T1000 (cell line): ENCODE results near the gene ACAT1.
A peak's percentile ranks its signal among the peaks of the same experiment; 100 is the strongest.
"Not testable (repeated sequence)": the region's sequence is repeated elsewhere in the genome, so short reads cannot be mapped to it uniquely, and the experiment has no call there.

Experiments used
- DNase-seq: peaks from one replicate; lab custom pipeline; 2025; ENCODE audit warnings: mixed read lengths; lab: John Stamatoyannopoulos, UW

The ACAT1 gene

GRCh38 chr11:108121274-108122155 is at the start of gene ACAT1:
Gene ACAT1 (plus strand): TSS chr11:108121567. CDS start chr11:108121607, 40 bp downstream.
- DNase-seq, result peak; percentile 71

GRCh38 chr11:108084811-108085210 is 36.6 kb upstream of the ACAT1 start:
- no peak for DNase-seq

- no peak for DNase-seq
Measured at GRCh38 chr11:108085672-108086071, 35.7 kb upstream of the ACAT1 start.

- no peak for DNase-seq
Measured at GRCh38 chr11:108092134-108092533, 29.2 kb upstream of the ACAT1 start.

DNA sequence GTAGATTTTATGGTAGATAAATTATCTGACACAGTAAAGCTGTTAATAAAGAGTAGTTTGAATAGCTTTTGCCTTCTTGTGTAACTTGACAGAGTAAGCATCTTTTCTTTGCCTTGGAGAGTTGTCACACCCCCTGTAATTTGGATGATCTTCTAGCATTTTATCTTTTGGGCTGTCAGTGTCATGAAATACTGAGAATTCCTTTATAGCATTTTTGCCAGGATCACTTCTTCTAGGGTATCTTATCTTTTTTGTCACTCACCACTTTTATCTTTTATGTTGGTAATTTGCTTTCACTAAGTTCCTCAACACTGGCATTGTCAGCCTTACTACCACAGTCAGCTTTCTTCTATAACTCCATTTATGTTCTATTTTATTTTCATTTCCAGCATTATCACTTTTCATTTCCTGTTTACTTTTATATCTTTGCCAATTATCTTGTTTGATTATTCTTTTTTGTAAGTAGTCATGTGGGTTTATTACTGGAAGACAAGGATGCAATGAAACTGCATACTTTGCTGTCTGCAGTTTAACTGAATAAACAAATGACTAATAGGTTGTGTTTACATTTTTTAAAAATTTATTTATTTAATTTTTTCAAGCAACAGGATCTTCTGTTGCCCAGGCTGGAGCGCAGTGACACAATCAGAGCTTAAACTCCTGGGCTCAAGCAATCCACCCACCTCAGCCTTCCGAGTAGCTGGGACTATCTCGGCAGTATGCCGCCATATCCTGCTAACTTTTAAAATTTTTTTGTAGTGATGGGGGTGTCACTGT is 28.1 kb upstream of the ACAT1 start:
- no peak for DNase-seq

DNA sequence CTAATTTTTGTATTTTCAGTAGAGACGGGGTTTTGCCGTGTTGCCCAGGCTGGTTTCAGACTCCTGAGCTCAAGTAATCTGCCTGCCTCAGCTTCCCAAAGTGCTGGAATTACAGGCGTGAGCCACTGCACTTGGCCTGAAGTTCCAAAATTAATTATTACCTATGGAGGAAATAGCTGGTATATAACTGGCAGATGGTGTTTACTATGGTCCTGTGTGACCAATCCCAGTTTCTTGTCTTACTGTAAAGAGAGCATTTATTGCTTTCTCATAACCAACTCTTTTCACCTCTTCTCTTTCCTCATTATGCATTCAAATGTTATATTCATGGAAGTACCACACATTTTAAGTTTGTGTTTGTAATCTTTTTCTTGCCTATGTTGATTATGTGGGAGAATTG is 24.2 kb upstream of the ACAT1 start:
- DNase-seq, result no peak

GRCh38 chr11:108101090-108101775 is 20.1 kb upstream of the ACAT1 start:
- DNase-seq, result no peak

- no peak for DNase-seq
Measured at GRCh38 chr11:108111126-108111525, 10.2 kb upstream of the ACAT1 start.

DNA sequence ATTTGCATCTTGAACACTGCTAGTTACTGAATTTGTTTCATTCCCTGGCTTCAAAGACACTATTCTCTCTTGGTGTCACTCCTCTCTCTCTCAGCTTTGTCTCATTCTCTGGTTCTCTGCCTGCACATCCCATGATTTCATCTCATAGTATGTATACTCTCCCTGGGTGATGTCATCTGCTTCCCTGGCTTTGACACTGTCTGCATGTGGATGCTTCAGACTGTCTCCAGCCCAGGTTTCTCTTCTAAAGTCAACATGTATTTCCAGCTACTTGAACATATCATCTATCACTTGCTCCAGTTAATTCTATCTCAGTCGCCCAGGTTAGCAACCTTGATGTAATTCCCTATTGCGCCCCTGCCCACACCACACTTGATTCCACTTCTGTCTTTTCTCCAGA is 9.3 kb upstream of the ACAT1 start:
- DNase-seq, result no peak

- DNase-seq, result peak; percentile 7
Measured at GRCh38 chr11:108115500-108116140, 5.7 kb upstream of the ACAT1 start.

- DNase-seq, result no peak
Measured at GRCh38 chr11:108117746-108118371, 3.5 kb upstream of the ACAT1 start.

DNA sequence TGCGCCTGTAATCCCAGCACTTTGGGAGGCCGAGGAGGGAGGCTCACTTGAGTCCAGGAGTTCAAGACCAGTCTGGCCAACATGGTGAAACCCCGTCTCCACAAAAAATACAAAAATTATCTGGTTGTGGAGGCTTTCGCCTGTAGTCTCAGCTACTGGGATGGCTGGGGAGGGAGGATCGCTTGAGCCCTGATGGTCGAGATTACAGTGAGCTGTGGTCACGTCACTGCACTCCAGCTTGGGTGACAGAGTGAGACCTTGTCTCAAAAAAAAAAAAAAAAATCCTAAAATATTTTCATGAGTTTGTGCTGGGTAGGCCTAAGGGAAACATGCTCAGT is 462 bp upstream of the ACAT1 start:
- DNase-seq, result not testable (repeated sequence)

DNA sequence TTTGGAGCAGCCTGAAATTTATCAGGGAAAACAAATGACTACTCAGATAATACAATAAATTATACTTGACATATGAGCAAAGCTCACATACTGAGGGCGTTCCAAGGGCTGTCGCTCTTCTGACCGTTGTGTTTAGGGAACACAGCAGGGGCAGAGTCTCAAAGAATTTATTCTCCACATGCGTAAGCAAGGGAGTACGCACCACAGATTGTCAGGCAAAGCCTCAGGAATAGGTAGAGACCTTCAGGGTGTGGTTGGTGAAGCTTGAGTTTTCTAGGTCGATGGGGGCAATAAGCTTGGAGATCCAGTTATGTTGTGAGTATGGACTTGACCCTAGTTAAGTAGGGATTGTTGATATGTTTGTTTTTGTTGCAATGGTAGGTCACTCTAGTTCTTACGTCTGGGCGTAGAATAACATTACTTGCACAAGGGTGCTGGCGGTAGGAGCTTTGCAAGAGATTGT is 830 bp downstream of the ACAT1 start:
- DNase-seq, result no peak

DNA sequence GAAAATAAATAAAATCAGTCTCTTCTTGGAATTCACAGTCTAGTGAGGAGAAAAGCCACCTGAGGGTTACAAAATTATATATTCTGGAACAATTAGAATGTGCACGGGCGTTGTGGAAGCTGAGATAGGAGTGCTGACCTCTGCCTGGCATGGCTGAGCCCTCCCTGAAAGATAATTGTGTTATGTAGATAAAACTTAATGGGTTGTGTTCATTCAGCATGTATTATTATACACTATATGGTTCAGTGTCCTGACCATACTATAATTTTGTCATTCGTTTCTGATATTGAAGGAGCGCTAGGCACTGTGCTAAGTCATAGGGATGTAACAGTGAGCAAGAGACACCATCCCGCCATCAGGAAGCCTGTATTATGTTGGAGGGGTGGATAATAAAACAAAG is 3.7 kb downstream of the ACAT1 start:
- DNase-seq, result no peak

GRCh38 chr11:108128772-108129171 is 7.4 kb downstream of the ACAT1 start:
- no peak for DNase-seq

DNA sequence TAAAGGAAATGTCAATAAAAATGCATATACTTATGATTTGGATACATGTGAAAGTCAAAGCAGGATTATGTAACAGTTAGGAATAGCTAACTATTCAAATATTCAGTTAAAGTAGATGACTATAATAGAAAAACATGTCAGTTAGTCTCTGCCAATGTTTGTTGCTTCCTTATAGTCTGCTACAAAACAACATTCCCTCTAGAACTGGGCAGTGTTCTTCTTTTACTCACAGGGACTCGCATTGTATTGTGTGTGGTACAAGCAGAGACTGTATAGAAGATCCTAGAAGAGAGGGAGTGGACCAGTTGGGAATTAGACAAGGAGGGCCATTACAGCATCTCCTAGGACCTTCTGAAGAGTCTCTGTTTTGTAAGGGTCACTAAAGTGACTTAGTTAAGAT is 10.6 kb downstream of the ACAT1 start:
- no peak for DNase-seq

DNA sequence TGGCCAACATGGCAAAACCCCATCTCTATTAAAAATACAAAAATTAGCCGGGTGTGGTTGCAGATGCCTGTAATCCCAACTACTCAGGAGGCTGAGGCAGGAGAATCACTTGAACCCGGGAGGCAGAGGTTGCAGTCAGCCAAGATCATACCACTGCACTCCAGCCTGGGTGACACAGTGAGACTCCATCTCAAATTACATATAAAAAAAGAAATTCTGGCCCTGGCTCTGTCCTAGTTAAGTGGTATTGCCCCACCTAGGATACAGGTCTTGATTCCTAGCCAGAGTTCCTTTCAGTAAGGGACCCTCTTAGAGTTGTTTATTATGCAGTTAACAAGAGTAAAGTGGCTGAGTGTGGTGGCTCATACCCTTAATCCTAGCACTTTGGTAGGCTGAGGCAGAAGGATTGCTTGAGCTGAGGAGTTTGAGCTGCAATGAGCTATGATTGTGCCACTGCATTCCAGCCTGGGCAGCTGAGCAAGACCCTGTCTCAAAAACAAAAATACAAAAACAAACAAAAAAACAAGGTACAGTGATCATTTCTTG is 11.7 kb downstream of the ACAT1 start:
- not testable (repeated sequence) for DNase-seq

DNA sequence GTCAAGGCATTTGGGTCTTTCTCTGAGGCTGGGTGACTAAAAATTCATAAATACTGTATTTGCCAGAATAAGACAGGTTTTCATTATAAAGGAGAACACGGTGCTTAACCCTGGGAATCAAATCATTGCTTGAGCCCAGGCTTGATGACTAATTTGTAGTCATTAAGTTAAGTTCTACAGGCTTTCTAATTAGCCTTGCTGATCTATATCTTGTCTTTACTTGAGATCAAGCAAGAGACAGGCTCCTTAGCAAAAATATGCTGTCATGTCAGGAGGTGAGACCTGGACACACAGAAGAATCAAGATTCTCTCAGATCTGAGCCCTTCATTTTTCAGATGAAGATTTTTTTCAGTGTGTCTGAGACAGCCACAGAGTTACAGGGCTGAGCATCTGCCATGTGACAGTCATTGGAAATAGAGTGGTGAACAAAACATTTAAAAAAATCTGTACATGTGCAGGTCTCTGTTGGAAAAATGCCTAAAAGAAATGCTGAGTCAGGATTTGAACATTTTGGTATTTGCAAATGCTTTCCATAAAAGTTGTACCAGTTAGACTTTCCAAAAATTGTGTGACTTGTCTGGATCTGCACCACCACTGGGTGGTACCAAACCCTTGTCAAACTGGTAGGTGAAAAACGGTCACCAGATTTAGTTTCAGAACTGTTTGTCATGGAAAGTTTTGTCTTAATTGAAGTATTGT is 14.6 kb downstream of the ACAT1 start:
- no peak for DNase-seq

DNA sequence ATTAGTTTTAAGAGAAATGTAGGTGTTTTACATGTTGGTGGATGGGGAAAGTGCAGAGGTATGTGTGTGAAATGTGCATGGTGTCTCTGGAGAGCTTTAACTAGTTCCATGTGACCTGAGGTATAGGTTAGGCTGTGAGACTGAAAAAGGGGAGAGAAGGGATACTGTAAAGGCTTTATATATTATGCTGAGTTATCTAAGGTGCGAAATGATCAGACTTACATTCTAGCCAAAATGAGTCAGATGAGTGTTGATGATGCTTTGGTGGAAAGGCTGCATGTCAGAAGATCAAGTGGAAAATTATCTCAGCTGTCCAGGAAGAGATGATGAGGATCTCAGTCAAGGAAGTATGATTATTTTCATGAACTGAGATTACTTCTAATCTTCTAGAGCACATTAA is 15.8 kb downstream of the ACAT1 start:
- DNase-seq, result no peak

- DNase-seq, result no peak
Measured at GRCh38 chr11:108142304-108142703, 20.9 kb downstream of the ACAT1 start.

- no peak for DNase-seq
Measured at GRCh38 chr11:108144615-108145014, 23.2 kb downstream of the ACAT1 start.
